ENCODE results near the gene THOC5. TPM values are rescaled to one million over a fixed set of nuclear protein-coding genes. Genes with fewer than 3 reads are reported as not detected.

The THOC5 gene
- total RNA-seq, 1 experiment from 2014 or later: 42.3 TPM

DNA sequence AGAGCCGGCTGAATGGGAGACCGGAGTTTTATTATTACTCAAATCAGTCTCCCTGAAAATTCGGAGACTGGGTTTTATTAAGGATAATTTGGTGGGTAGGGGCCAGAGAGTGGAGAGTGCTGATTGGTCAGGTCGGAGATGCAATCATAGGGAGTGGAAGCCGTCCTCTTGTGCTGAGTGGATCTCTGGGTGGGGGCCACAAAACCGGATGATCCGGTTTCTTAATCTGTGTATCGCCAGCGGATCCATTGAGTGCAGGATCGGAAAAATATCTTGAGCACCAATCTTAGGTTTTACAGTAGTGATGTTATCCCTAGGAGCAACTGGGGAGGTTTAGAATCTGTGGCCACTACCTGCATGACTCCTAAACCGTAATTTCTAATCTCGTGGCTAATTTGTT lies 28.2 kb upstream of the THOC5 start:
- peak overlapping the region; percentile 77 for H3K4me2 ChIP-seq
- peak overlapping the region; percentile 82 for H2AFZ ChIP-seq
- peaks cover 25% of the 10 kb centered on the region for H3K79me2 ChIP-seq (ENCODE audit: low read depth)
- no peaks in the 10 kb centered on the region for H4K20me1 ChIP-seq (ENCODE audit: insufficient read depth)
- POLR2A ChIA-PET (ENCODE audit: unreplicated experiment): no interaction called here
- CTCF ChIA-PET: interaction anchor here (0.7 kb wide), 1 partner anchor 54 kb away, joined by 6 read pairs; no protein-coding TSS in a partner anchor
- peak overlapping the region; percentile 96 for H3K4me3 ChIP-seq
- H3K27ac ChIP-seq: peak overlapping the region; percentile 69
- H3K4me1 ChIP-seq (replicated peaks; ENCODE audit: insufficient read depth): peaks cover 17% of the 10 kb centered on the region
- H3K9me2 ChIP-seq (ENCODE audit: insufficient read depth): no peaks in the 10 kb centered on the region
- H3K27me3 ChIP-seq (ENCODE audit: insufficient read depth, low read depth): no peaks in the 10 kb centered on the region
- no peaks in the 10 kb centered on the region for H3K9me3 ChIP-seq (ENCODE audit: insufficient read depth, low read depth)
- intact Hi-C loops (cut with micrococcal nuclease; ENCODE audit: unreplicated experiment): loop anchor here (1.0 to 5.0 kb wide), 2 partner anchors 240 to 506 kb away; no protein-coding TSS in a partner anchor
- peaks cover 24% of the 10 kb centered on the region for H3F3A ChIP-seq (ENCODE audit: insufficient read depth, low read depth)
- TF ChIP-seq, protein P1, sequence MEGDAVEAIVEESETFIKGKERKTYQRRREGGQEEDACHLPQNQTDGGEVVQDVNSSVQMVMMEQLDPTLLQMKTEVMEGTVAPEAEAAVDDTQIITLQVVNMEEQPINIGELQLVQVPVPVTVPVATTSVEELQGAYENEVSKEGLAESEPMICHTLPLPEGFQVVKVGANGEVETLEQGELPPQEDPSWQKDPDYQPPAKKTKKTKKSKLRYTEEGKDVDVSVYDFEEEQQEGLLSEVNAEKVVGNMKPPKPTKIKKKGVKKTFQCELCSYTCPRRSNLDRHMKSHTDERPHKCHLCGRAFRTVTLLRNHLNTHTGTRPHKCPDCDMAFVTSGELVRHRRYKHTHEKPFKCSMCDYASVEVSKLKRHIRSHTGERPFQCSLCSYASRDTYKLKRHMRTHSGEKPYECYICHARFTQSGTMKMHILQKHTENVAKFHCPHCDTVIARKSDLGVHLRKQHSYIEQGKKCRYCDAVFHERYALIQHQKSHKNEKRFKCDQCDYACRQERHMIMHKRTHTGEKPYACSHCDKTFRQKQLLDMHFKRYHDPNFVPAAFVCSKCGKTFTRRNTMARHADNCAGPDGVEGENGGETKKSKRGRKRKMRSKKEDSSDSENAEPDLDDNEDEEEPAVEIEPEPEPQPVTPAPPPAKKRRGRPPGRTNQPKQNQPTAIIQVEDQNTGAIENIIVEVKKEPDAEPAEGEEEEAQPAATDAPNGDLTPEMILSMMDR (conservative IDR thresholded peaks at IDR 0.05): no peak
- TF ChIP-seq EZH2 (IDR thresholded peaks at IDR 0.05; ENCODE audit: low read depth): no peak
- peaks cover 4% of the 10 kb centered on the region; the same call in 1 of the 2 replicates for H3K36me3 ChIP-seq (ENCODE audit: low read depth)
- DNase-seq: peak; percentile 64 to 90
- BruUV-seq (replicated peaks): no TSS peak

GRCh38 chr22:29580200-29580810 lies 26.7 kb upstream of the THOC5 start:
- H3K36me3 ChIP-seq (ENCODE audit: low read depth): peaks cover 4% of the 10 kb centered on the region; the same call in 1 of the 2 replicates
- intact Hi-C loops (cut with micrococcal nuclease; ENCODE audit: unreplicated experiment): loop anchor here (5.0 kb wide), 1 partner anchor 507 kb away; no protein-coding TSS in a partner anchor
- DNase-seq: no peak
- BruUV-seq (replicated peaks): TSS peak; percentile 21
- no peaks in the 10 kb centered on the region for H4K20me1 ChIP-seq (ENCODE audit: insufficient read depth)
- no peak for TF ChIP-seq EZH2 (IDR thresholded peaks at IDR 0.05; ENCODE audit: low read depth)
- TF ChIP-seq, protein P1 (conservative IDR thresholded peaks at IDR 0.05): no peak
- H3K4me1 ChIP-seq (replicated peaks; ENCODE audit: insufficient read depth): peaks cover 17% of the 10 kb centered on the region
- peak overlapping the region; percentile 96 for H3K4me3 ChIP-seq
- CTCF ChIA-PET: no interaction called here
- H3K79me2 ChIP-seq (ENCODE audit: low read depth): peaks cover 25% of the 10 kb centered on the region
- H3F3A ChIP-seq (ENCODE audit: insufficient read depth, low read depth): peaks cover 26% of the 10 kb centered on the region
- no peaks in the 10 kb centered on the region for H3K27me3 ChIP-seq (ENCODE audit: insufficient read depth, low read depth)
- H3K27ac ChIP-seq: no peak overlapping the region
- no peaks in the 10 kb centered on the region for H3K9me2 ChIP-seq (ENCODE audit: insufficient read depth)
- peak overlapping the region; percentile 77 for H3K4me2 ChIP-seq
- peak overlapping the region; percentile 82 for H2AFZ ChIP-seq
- POLR2A ChIA-PET (ENCODE audit: unreplicated experiment): no interaction called here
- no peaks in the 10 kb centered on the region for H3K9me3 ChIP-seq (ENCODE audit: insufficient read depth, low read depth)

- no peaks in the 10 kb centered on the region for H3K27me3 ChIP-seq (ENCODE audit: insufficient read depth, low read depth)
- POLR2A ChIA-PET (ENCODE audit: unreplicated experiment): no interaction called here
- no peak overlapping the region for H3K4me3 ChIP-seq
- no peaks in the 10 kb centered on the region for H3K9me2 ChIP-seq (ENCODE audit: insufficient read depth)
- peaks cover 25% of the 10 kb centered on the region for H3K79me2 ChIP-seq (ENCODE audit: low read depth)
- H2AFZ ChIP-seq: no peak overlapping the region
- H3K36me3 ChIP-seq (ENCODE audit: low read depth): peaks cover 4% of the 10 kb centered on the region; the same call in 1 of the 2 replicates
- TF ChIP-seq, protein P1 (conservative IDR thresholded peaks at IDR 0.05): no peak
- no peak for TF ChIP-seq EZH2 (IDR thresholded peaks at IDR 0.05; ENCODE audit: low read depth)
- H3K9me3 ChIP-seq (ENCODE audit: insufficient read depth, low read depth): no peaks in the 10 kb centered on the region
- intact Hi-C loops (cut with micrococcal nuclease; ENCODE audit: unreplicated experiment): no loop called here
- CTCF ChIA-PET: no interaction called here
- peaks cover 29% of the 10 kb centered on the region for H3F3A ChIP-seq (ENCODE audit: insufficient read depth, low read depth)
- no peak overlapping the region for H3K4me2 ChIP-seq
- no peaks in the 10 kb centered on the region for H4K20me1 ChIP-seq (ENCODE audit: insufficient read depth)
- no peak for DNase-seq
- no TSS peak for BruUV-seq (replicated peaks)
- H3K27ac ChIP-seq: no peak overlapping the region
- H3K4me1 ChIP-seq (replicated peaks; ENCODE audit: insufficient read depth): peaks cover 17% of the 10 kb centered on the region
Measured at GRCh38 chr22:29578462-29579200, 25.1 kb upstream of the THOC5 start.
